Measurements from ENCODE around the gene CTNNBL1.

- TF ChIP-seq, protein P1, sequence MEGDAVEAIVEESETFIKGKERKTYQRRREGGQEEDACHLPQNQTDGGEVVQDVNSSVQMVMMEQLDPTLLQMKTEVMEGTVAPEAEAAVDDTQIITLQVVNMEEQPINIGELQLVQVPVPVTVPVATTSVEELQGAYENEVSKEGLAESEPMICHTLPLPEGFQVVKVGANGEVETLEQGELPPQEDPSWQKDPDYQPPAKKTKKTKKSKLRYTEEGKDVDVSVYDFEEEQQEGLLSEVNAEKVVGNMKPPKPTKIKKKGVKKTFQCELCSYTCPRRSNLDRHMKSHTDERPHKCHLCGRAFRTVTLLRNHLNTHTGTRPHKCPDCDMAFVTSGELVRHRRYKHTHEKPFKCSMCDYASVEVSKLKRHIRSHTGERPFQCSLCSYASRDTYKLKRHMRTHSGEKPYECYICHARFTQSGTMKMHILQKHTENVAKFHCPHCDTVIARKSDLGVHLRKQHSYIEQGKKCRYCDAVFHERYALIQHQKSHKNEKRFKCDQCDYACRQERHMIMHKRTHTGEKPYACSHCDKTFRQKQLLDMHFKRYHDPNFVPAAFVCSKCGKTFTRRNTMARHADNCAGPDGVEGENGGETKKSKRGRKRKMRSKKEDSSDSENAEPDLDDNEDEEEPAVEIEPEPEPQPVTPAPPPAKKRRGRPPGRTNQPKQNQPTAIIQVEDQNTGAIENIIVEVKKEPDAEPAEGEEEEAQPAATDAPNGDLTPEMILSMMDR (IDR thresholded peaks at IDR 0.05; ENCODE audit: extremely low read depth in 1 of 2, insufficient read depth in 1 of 2, low read depth in 1 of 2, low read length in 2 of 2), result no peak
- TF ChIP-seq, protein P2, sequence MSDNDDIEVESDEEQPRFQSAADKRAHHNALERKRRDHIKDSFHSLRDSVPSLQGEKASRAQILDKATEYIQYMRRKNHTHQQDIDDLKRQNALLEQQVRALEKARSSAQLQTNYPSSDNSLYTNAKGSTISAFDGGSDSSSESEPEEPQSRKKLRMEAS (IDR thresholded peaks at IDR 0.05; ENCODE audit: insufficient read depth, insufficient read length), result no peak
- TF ChIP-seq POLR2AphosphoS5 (IDR thresholded peaks at IDR 0.05; ENCODE audit: insufficient read depth, low read depth, low read length), result no peak
Observed at GRCh38 chr20:37723668-37724067, 29.8 kb downstream of the CTNNBL1 start.
